Osteocyte (in vitro differentiated cells): Measurements from ENCODE around the gene GNAQ. TPM values are rescaled to one million over a fixed set of nuclear protein-coding genes. Genes with fewer than 3 reads are reported as not detected.

Experiments
- DNase-seq: peaks from one replicate; pipeline ENCODE4 v3.0.0; 2021; ENCODE audit warnings: mixed read lengths; ENCODE audit not compliant: unreplicated experiment; ENCODE audit errors: extremely low spot score
- H3K27ac Mint-ChIP-seq: one replicate; pipeline ENCODE4 v1.8.0; 2021; ENCODE audit warnings: mild to moderate bottlenecking, mixed read lengths; ENCODE audit not compliant: unreplicated experiment
- H3K27me3 Mint-ChIP-seq: one replicate; pipeline ENCODE4 v1.8.0; 2021; ENCODE audit warnings: mixed read lengths; ENCODE audit not compliant: unreplicated experiment
- H3K36me3 Mint-ChIP-seq: one replicate; pipeline ENCODE4 v1.8.0; 2021; ENCODE audit warnings: mixed read lengths; ENCODE audit not compliant: unreplicated experiment
- H3K4me1 Mint-ChIP-seq: one replicate; pipeline ENCODE4 v1.8.0; 2021; ENCODE audit warnings: mixed read lengths; ENCODE audit not compliant: unreplicated experiment
- H3K4me3 Mint-ChIP-seq: one replicate; pipeline ENCODE4 v1.8.0; 2021; ENCODE audit warnings: mild to moderate bottlenecking, moderate library complexity, mixed read lengths; ENCODE audit not compliant: unreplicated experiment
- H3K9me3 Mint-ChIP-seq: one replicate; pipeline ENCODE4 v1.8.0; 2021; ENCODE audit warnings: mixed read lengths; ENCODE audit not compliant: unreplicated experiment
- CTCF ChIP-seq: fragments of 200-600 bp; sonication (generic); IDR thresholded peaks from 2 replicates; pipeline ENCODE4 v1.5.0; 2021; ENCODE audit warnings: antibody characterized with exemption, mild to moderate bottlenecking, moderate library complexity
- long read RNA-seq: library from polyadenylated mRNA; unstranded; transcript quantifications from one replicate; pipeline ENCODE4 v2.0.0, GENCODE V29; 2021
- total RNA-seq: library from RNA; stranded (reverse); gene quantifications from 2 replicates; pipeline ENCODE4 v1.2.1, GENCODE V29; 2021

Gene GNAQ
- total RNA-seq: 65.9 and 71.2 TPM in 2 replicates
- long read RNA-seq, full-length matches to known transcripts: 8 of 41 reads
- long read RNA-seq, partial matches to known transcripts: 5 of 41 reads
- long read RNA-seq, other reads (novel, unspliced or antisense): 28 of 41 reads

GRCh38 chr9:78031444-78031892 is at the start of gene GNAQ:
Gene GNAQ, minus strand, starts transcription at chr9:78031811. Its CDS starts 576 bp downstream, at chr9:78031235.
- DNase-seq: no peak
- peaks cover 47% of the 10 kb centered on the region for H3K4me1 Mint-ChIP-seq
- no peak for TF ChIP-seq CTCF
- H3K9me3 Mint-ChIP-seq: no peaks in the 10 kb centered on the region
- peak within 1 kb of the TSS; percentile 96 for H3K4me3 Mint-ChIP-seq
- H3K27ac Mint-ChIP-seq: peak within 1 kb of the TSS; percentile 96
- H3K27me3 Mint-ChIP-seq: no peaks in the 10 kb centered on the region
- H3K36me3 Mint-ChIP-seq: no peaks in the 10 kb centered on the region

GRCh38 chr9:78074385-78075291 is 43.0 kb upstream of the GNAQ start:
- peaks cover 15% of the 10 kb centered on the region for H3K9me3 Mint-ChIP-seq
- no peak for DNase-seq
- H3K36me3 Mint-ChIP-seq: no peaks in the 10 kb centered on the region
- no peaks in the 10 kb centered on the region for H3K4me1 Mint-ChIP-seq
- no peak overlapping the region for H3K4me3 Mint-ChIP-seq
- H3K27me3 Mint-ChIP-seq: peaks cover 44% of the 10 kb centered on the region
- no peak for TF ChIP-seq CTCF
- no peak overlapping the region for H3K27ac Mint-ChIP-seq

- DNase-seq: no peak
- peaks cover 9% of the 10 kb centered on the region for H3K9me3 Mint-ChIP-seq
- TF ChIP-seq CTCF: no peak
- H3K27me3 Mint-ChIP-seq: peaks cover 44% of the 10 kb centered on the region
- H3K27ac Mint-ChIP-seq: no peak overlapping the region
- H3K4me3 Mint-ChIP-seq: no peak overlapping the region
- H3K4me1 Mint-ChIP-seq: no peaks in the 10 kb centered on the region
- H3K36me3 Mint-ChIP-seq: no peaks in the 10 kb centered on the region
These were observed 42.1 kb upstream of the GNAQ start for GRCh38 chr9:78073722-78074121.

- TF ChIP-seq CTCF: no peak
- Mint-ChIP-seq H3K36me3 (no peaks in the 10 kb centered on the region), H3K27me3 (peaks cover 41% of the 10 kb centered on the region), H3K4me1 (no peaks in the 10 kb centered on the region), H3K4me3 (no peak overlapping the region), H3K27ac (no peak overlapping the region), H3K9me3 (peaks cover 3% of the 10 kb centered on the region)
- DNase-seq: no peak
These were observed 41.1 kb upstream of the GNAQ start for GRCh38 chr9:78072586-78073199.

GRCh38 chr9:78070521-78070920 is 38.9 kb upstream of the GNAQ start:
- Mint-ChIP-seq H3K27ac (no peak overlapping the region), H3K36me3 (no peaks in the 10 kb centered on the region), H3K27me3 (peaks cover 30% of the 10 kb centered on the region), H3K9me3 (no peaks in the 10 kb centered on the region), H3K4me3 (no peak overlapping the region), H3K4me1 (no peaks in the 10 kb centered on the region)
- no peak for TF ChIP-seq CTCF
- DNase-seq: no peak
